Keratinocyte (primary cell): ENCODE results near the gene TXNRD1. TPM values are rescaled to one million over a fixed set of nuclear protein-coding genes. Genes with fewer than 3 reads are reported as not detected.
A peak's percentile ranks its signal among the peaks of the same experiment; 100 is the strongest.

Experiments used
- DNase-seq: peaks from one replicate; pipeline ENCODE4 v3.0.0-alpha.2; 2011; ENCODE audit warnings: low read depth, missing footprints, low spot score
- FAIRE-seq: peaks from 2 replicates; lab custom pipeline; 2011; peaks lifted over from hg19 to GRCh38; lab: Jason Lieb, UNC
- H2AFZ ChIP-seq: 2 replicates; pipeline ENCODE4 v1.6.0; 2012; ENCODE audit warnings: low read length, control low read depth, inconsistent platforms; ENCODE audit not compliant: control insufficient read depth
- H3K27ac ChIP-seq: 2 replicates; pipeline ENCODE4 v1.5.1; 2011; ENCODE audit warnings: low read length; ENCODE audit not compliant: control insufficient read depth, insufficient read depth
- H3K27me3 ChIP-seq: 3 replicates; pipeline ENCODE4 v1.6.0; 2011; ENCODE audit warnings: low read length; ENCODE audit not compliant: control insufficient read depth, insufficient read depth; ENCODE audit errors: extremely low read depth
- H3K36me3 ChIP-seq, 2 experiments: 2 replicates in 1 of 2; 3 replicates in 1 of 2; pipeline ENCODE4 v1.5.1; 2011; ENCODE audit warnings: low read length in 2 of 2, mild to moderate bottlenecking in 1 of 2; ENCODE audit not compliant: control insufficient read depth in 2 of 2, insufficient read depth in 2 of 2; ENCODE audit errors: extremely low read depth in 1 of 2
- H3K4me1 ChIP-seq: 3 replicates; pipeline ENCODE4 v1.5.1; 2011; ENCODE audit warnings: low read length; ENCODE audit not compliant: control insufficient read depth, insufficient read depth; ENCODE audit errors: extremely low read depth
- H3K4me2 ChIP-seq: 3 replicates; pipeline ENCODE4 v1.6.0; 2011; ENCODE audit warnings: low read depth, low read length; ENCODE audit not compliant: control insufficient read depth, insufficient read depth; ENCODE audit errors: extremely low read depth
- H3K4me3 ChIP-seq, 3 experiments: fragments of 200-600 bp in 1 of 3; sonication (generic) in 1 of 3; 2 replicates in 2 of 3; 3 replicates in 1 of 3; pipeline ENCODE4 v1.5.1; 2011 to 2016; ENCODE audit warnings: low read length in 3 of 3, mild to moderate bottlenecking in 3 of 3, control low read depth in 2 of 3, inconsistent platforms in 1 of 3, low read depth in 1 of 3, mixed read lengths in 1 of 3, mixed run types in 1 of 3, moderate library complexity in 1 of 3; ENCODE audit not compliant: control insufficient read depth in 2 of 3, insufficient read depth in 2 of 3; ENCODE audit errors: extremely low read depth in 1 of 3
- H3K79me2 ChIP-seq: 2 replicates; pipeline ENCODE4 v1.6.0; 2012; ENCODE audit warnings: low read length; ENCODE audit not compliant: control insufficient read depth, insufficient read depth
- H3K9ac ChIP-seq: 3 replicates; pipeline ENCODE4 v1.6.0; 2011; ENCODE audit warnings: low read length; ENCODE audit not compliant: control insufficient read depth, insufficient read depth; ENCODE audit errors: extremely low read depth
- H3K9me1 ChIP-seq: 3 replicates; pipeline ENCODE4 v1.6.0; 2011; ENCODE audit warnings: low read length; ENCODE audit not compliant: control insufficient read depth, insufficient read depth; ENCODE audit errors: extremely low read depth
- H3K9me3 ChIP-seq: 2 replicates; pipeline ENCODE4 v1.5.1; 2012; ENCODE audit warnings: low read depth, low read length; ENCODE audit not compliant: control insufficient read depth
- H4K20me1 ChIP-seq: 3 replicates; pipeline ENCODE4 v1.6.0; 2011; ENCODE audit warnings: low read length; ENCODE audit not compliant: control insufficient read depth, insufficient read depth; ENCODE audit errors: extremely low read depth
- EZH2 ChIP-seq: IDR thresholded peaks from one replicate; pipeline ENCODE4 v1.6.1; 2012; ENCODE audit warnings: inconsistent platforms, mild to moderate bottlenecking, low read length, moderate library complexity
- dilution Hi-C: fragments of 300-500 bp; cut with MboI; formaldehyde crosslinking; loops from one replicate; pipeline ENCODE4 v1.7.0; 2020; ENCODE audit warnings: low sequenced_read_pairs; ENCODE audit not compliant: extremely low pct_ligation_motif_present
- polyA plus RNA-seq, 5 experiments: library from polyadenylated mRNA; depleted of rRNA in 3 of 5; stranded (reverse) in 3 of 5; stranded (forward) in 1 of 5; unstranded in 1 of 5; fragments of >200 nt; gene quantifications; 1 replicate in 1 of 5; 2 replicates in 3 of 5; 3 replicates in 1 of 5; pipeline versions ENCODE4 v1.2.1 to v1.2.3, GENCODE V29; 2011 to 2012; ENCODE audit warnings: missing spikeins in 2 of 5, low read depth in 1 of 5, low replicate concordance in 1 of 5
- TF ChIP-seq, protein P1 (sequence below), 3 experiments: IDR thresholded peaks in 1 of 3; conservative IDR thresholded peaks in 1 of 3; optimal IDR thresholded peaks in 1 of 3; 2 replicates in 2 of 3; 3 replicates in 1 of 3; pipeline versions ENCODE3 to v1.5.1; 2011; ENCODE audit warnings: low read length in 3 of 3, mild to moderate bottlenecking in 3 of 3, moderate library complexity in 2 of 3, control low read depth in 1 of 3, inconsistent platforms in 1 of 3; ENCODE audit not compliant: insufficient read depth in 2 of 3; ENCODE audit errors: extremely low read depth in 1 of 3

Gene TXNRD1
- polyA plus RNA-seq, 1 donor (not counting 4 experiments of a cell fraction or from before 2014, with no cell fraction given): 88.9 TPM

DNA sequence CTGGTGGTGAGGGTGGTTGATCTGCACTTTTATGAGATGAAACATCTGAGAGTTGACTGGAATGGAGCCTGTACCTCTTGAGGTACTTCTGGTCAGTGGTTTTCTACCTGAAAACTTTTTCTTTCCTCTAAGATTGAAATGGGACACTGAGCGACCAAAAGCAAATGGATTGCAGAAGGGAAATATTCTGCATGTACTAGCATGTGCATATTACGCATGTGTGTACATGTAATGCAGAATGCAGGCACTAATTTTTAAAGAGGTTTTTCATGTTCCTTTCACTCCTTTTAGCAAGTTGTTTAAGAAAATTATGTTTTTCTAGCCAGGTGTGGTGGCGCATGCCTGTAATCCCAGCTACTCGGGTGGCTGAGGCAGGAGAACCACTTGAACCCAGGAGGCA lies 59.2 kb downstream of the TXNRD1 start:
- dilution Hi-C loops: no loop called here
- no peak for DNase-seq
- Histone ChIP-seq H3K9me3 (no peaks in the 10 kb centered on the region), H3K36me3 (no peaks in the 10 kb centered on the region), H4K20me1 (no peaks in the 10 kb centered on the region), H3K27ac (peak overlapping the region; percentile 36), H3K4me1 (peaks cover 31% of the 10 kb centered on the region), H3K79me2 (no peaks in the 10 kb centered on the region), H3K4me2 (peak overlapping the region; percentile 29), H3K9ac (no peak overlapping the region), H3K4me3 (no peak overlapping the region), H2AFZ (no peak overlapping the region), H3K9me1 (no peaks in the 10 kb centered on the region), H3K27me3 (no peaks in the 10 kb centered on the region)
- TF ChIP-seq, protein P1, sequence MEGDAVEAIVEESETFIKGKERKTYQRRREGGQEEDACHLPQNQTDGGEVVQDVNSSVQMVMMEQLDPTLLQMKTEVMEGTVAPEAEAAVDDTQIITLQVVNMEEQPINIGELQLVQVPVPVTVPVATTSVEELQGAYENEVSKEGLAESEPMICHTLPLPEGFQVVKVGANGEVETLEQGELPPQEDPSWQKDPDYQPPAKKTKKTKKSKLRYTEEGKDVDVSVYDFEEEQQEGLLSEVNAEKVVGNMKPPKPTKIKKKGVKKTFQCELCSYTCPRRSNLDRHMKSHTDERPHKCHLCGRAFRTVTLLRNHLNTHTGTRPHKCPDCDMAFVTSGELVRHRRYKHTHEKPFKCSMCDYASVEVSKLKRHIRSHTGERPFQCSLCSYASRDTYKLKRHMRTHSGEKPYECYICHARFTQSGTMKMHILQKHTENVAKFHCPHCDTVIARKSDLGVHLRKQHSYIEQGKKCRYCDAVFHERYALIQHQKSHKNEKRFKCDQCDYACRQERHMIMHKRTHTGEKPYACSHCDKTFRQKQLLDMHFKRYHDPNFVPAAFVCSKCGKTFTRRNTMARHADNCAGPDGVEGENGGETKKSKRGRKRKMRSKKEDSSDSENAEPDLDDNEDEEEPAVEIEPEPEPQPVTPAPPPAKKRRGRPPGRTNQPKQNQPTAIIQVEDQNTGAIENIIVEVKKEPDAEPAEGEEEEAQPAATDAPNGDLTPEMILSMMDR (optimal IDR thresholded peaks at IDR 0.05 in 1 of 3, IDR thresholded peaks at IDR 0.05 in 1 of 3, conservative IDR thresholded peaks at IDR 0.05 in 1 of 3; ENCODE audit: extremely low read depth in 1 of 3, insufficient read depth in 2 of 3, low read length in 3 of 3): no peak
- TF ChIP-seq EZH2: no peak
- FAIRE-seq: no peak

DNA sequence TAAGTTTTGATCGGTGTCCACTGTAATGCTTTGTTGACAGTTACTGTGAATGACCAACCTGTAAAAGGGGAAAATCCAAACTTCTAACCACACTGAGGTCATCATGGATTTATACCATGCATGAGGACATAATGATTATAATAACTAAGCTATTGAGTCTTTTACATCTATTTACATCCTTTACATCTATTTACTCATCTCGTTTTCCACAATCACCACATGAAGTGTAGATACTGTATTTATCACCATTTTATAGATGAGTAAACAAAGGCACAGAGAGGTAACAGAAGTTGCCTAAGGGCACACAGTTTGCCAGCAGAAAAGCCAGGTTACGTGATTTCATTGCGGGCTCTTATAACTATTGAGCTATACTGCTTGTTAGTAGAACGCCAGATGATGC lies 60.1 kb downstream of the TXNRD1 start:
- H3K4me1 ChIP-seq: peaks cover 39% of the 10 kb centered on the region
- peak overlapping the region; percentile 87 for H3K4me2 ChIP-seq
- H3K36me3 ChIP-seq: no peaks in the 10 kb centered on the region
- H3K9me3 ChIP-seq: no peaks in the 10 kb centered on the region
- dilution Hi-C loops: no loop called here
- H3K4me3 ChIP-seq: peak overlapping the region in 2 of 3 experiments; percentile 49 to 56
- H3K79me2 ChIP-seq: no peaks in the 10 kb centered on the region
- H3K9ac ChIP-seq: peak overlapping the region; percentile 65
- FAIRE-seq (no peak), DNase-seq (no peak)
- H2AFZ ChIP-seq: no peak overlapping the region
- no peaks in the 10 kb centered on the region for H3K27me3 ChIP-seq
- H3K9me1 ChIP-seq: no peaks in the 10 kb centered on the region
- TF ChIP-seq, protein P1 (optimal IDR thresholded peaks at IDR 0.05 in 1 of 3, IDR thresholded peaks at IDR 0.05 in 1 of 3, conservative IDR thresholded peaks at IDR 0.05 in 1 of 3; ENCODE audit: extremely low read depth in 1 of 3, insufficient read depth in 2 of 3, low read length in 3 of 3): no peak
- TF ChIP-seq EZH2: no peak
- H4K20me1 ChIP-seq: no peaks in the 10 kb centered on the region
- H3K27ac ChIP-seq: peak overlapping the region; percentile 68
